ENCODE results near the gene DENND6B. TPM values are rescaled to one million over a fixed set of nuclear protein-coding genes. Genes with fewer than 3 reads are reported as not detected.
"Not testable (repeated sequence)": the region's sequence is repeated elsewhere in the genome, so short reads cannot be mapped to it uniquely, and the experiment has no call there.

Gene DENND6B
- total RNA-seq, 4 donors from 2014 or later = 5.4 to 14.9 (median 6.3) TPM

DNA sequence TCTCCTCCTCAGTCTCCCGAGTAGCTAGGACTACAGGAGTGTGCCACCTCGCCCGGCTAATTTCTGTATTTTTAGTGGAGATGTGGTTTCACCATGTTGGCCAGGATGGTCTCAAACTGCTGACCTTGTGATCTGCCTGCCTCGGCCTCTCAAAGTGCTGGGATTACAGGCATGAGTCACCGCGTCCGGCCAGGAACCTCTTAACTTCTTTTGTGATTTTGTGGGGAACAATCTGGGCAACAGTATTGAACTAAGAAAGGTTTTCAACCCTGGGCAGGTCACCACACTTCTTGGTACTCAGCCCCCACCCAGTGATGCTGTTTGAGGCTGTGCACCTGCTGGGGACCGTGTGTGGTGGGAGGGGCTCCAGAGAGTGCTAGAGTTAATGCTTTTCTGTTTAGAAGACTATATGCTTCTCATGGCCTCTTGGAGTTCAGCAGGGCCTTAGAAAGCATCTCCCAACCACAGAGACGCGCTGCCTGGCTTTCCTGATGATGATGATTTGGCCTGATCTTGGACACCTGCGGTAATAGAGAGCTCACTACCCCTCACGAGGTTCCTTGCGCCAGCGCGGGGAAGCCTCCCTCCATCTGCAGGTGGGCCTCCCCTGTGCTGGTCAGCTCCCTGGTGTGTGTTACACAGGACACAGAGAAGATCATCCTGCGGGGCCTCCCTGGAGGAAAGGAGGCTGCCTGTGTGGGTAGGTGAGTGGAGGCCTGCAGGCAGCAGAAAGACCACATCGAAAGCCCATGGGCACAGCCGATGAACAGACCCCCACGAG is 1.2 kb downstream of the DENND6B start:
- no peak for DNase-seq
- peaks cover 0 to 13% (median 5%) of the 10 kb centered on the region in 4 donors for H3K4me1 ChIP-seq
- no peaks in the 10 kb centered on the region for H3K36me3 ChIP-seq
- H3K27me3 ChIP-seq = no peaks in the 10 kb centered on the region
- H3K9me3 ChIP-seq = no peaks in the 10 kb centered on the region
- TF ChIP-seq, protein P1, sequence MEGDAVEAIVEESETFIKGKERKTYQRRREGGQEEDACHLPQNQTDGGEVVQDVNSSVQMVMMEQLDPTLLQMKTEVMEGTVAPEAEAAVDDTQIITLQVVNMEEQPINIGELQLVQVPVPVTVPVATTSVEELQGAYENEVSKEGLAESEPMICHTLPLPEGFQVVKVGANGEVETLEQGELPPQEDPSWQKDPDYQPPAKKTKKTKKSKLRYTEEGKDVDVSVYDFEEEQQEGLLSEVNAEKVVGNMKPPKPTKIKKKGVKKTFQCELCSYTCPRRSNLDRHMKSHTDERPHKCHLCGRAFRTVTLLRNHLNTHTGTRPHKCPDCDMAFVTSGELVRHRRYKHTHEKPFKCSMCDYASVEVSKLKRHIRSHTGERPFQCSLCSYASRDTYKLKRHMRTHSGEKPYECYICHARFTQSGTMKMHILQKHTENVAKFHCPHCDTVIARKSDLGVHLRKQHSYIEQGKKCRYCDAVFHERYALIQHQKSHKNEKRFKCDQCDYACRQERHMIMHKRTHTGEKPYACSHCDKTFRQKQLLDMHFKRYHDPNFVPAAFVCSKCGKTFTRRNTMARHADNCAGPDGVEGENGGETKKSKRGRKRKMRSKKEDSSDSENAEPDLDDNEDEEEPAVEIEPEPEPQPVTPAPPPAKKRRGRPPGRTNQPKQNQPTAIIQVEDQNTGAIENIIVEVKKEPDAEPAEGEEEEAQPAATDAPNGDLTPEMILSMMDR (IDR thresholded peaks at IDR 0.05) = no peak
- no peak for TF ChIP-seq POLR2A (IDR thresholded peaks at IDR 0.05)
- no peak overlapping the region for H3K4me3 ChIP-seq
- no peak overlapping the region for H3K27ac ChIP-seq

DNA sequence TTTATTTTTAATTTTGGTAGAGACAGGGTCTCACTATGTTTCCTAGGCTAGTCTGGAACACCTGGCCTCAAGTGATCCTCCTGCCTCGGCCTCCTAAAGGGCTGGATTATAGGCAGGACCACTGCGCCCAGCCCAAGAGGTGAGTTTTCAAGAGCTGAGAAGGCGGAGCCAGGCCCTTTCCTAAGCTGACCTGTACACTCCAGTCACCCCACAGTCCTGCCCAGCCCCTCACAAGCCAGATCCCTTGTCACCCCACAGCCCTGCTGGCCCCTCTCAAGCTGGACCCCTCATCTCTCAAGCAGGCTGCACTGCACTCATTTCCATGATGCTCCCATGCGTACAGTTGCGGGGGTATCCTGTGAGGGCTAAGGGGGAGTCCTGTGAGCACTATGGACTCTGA is 2.9 kb downstream of the DENND6B start:
- Histone ChIP-seq H3K27me3 (no peaks in the 10 kb centered on the region), H3K36me3 (no peaks in the 10 kb centered on the region), H3K4me1 (peaks cover 0 to 13% (median 5%) of the 10 kb centered on the region in 4 donors), H3K27ac (no peak overlapping the region), H3K4me3 (no peak overlapping the region), H3K9me3 (no peaks in the 10 kb centered on the region)
- TF ChIP-seq, protein P1 (IDR thresholded peaks at IDR 0.05) = no peak
- no peak for TF ChIP-seq POLR2A (IDR thresholded peaks at IDR 0.05)
- peak in 1 of 3 donors; percentile 31 for DNase-seq

DNA sequence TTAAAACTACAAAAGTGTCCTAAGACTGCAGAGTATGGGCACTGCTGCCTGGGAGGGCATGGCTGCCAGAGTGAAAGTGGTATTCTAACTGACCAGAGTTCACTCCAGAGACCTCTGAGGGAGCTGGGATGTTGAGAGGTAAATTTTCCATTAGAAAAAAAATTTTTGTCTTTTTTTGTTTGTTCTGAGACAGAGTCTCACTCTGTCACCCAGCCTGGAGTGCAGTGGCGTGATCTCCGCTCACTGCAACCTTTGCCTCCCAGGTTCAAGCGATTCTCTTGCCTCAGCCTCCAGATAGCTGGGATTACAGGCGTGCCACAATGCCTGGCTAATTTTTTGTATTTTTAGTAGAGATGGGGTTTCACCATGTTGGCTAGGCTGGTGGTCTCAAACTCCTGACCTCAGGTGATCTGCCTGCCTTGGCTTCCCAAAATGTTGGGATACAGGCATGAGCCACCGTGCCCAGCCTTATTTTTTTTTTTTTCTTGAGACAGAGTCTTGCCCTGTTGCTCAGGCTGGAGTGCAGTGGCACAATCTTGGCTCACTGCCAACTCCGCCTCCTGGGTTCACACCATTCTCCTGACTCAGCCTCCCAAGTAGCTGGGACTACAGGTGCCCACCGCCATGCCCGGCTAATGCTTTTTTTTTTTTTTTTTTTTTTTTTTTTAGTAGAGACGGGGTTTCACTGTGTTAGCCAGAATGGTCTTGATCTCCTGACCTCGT is 4.3 kb downstream of the DENND6B start:
- not testable (repeated sequence) for H3K27me3 ChIP-seq, H3K9me3 ChIP-seq, H3K4me3 ChIP-seq, H3K4me1 ChIP-seq, H3K36me3 ChIP-seq
- peak in 2 of 3 donors; percentile 65 to 79 for DNase-seq
- H3K27ac ChIP-seq = peak overlapping the region in 1 of 4 donors; percentile 35

DNA sequence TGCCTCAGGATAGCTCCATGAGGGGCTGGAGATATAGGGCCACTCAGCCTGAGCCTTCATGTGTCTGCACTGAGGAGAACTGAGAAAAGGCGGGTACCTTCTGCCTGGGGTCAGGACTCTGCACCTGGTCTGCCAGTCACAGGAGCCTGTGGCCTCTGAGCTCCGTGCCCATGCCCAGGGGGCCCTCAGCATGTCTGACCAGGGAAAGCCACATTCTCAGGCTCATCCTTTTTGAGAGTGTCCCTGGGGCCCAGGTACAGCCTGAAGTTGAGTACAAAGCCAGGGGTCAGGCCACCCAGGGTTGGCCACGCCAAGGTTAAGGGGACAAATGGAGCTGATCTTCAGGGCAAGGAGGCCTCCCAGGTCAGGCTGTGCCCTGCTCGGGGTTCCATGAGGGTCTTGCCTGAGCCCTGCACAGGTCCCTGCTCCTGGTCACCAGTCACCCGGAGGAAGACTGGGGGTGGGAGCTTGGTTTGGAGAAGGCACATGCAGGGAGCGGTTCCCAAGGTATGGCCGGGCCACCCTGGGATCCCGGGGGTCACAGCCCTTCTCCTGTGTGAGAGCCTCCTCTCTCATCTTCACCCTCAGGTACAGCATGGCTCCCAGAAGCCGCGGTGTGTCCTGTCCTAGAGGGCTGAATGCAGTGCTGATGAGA is 6.0 kb downstream of the DENND6B start:
- DNase-seq = no peak

DNA sequence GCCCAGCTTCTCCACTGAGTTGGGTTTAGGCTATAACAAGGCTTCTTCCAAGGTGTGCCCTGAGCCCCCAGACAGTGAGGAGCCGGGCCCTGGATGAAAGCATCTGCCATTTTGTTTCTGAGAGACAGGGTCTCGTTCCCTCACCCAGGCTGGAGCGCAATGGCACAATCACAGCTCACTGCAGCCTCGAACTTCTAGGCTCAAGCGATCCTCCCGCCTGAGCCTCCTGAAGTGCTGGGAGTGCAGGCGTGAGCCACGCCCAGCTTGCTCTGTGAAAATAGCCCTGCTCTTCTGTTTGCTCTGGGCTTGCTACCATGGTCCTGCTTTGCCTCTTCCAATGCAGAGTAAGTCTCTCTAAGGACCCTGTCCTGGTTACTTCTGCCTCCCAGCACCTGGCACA is 6.7 kb downstream of the DENND6B start:
- Histone ChIP-seq H3K9me3 (no peaks in the 10 kb centered on the region), H3K36me3 (no peaks in the 10 kb centered on the region), H3K4me1 (peaks cover 0 to 12% (median 4%) of the 10 kb centered on the region in 4 donors), H3K4me3 (no peak overlapping the region), H3K27me3 (no peaks in the 10 kb centered on the region), H3K27ac (no peak overlapping the region)
- TF ChIP-seq POLR2A (IDR thresholded peaks at IDR 0.05) = no peak
- TF ChIP-seq, protein P1 (IDR thresholded peaks at IDR 0.05) = no peak
- no peak for DNase-seq

More for the DNA sequence above, 6.0 kb downstream of the DENND6B start:
- H3K4me3 ChIP-seq = no peak overlapping the region
- H3K27me3 ChIP-seq = no peaks in the 10 kb centered on the region
- no peaks in the 10 kb centered on the region for H3K9me3 ChIP-seq
- no peaks in the 10 kb centered on the region for H3K36me3 ChIP-seq
- TF ChIP-seq, protein P1 (IDR thresholded peaks at IDR 0.05) = no peak
- no peak for TF ChIP-seq POLR2A (IDR thresholded peaks at IDR 0.05)
- H3K4me1 ChIP-seq = peaks cover 0 to 7% (median 1%) of the 10 kb centered on the region in 4 donors
- H3K27ac ChIP-seq = no peak overlapping the region

All from Peyer's patch (tissue), 4 donors.